Activated naive CD4-positive, alpha-beta T cell treated with anti-CD3 and anti-CD28 coated beads, Interleukin-2, amount 10 ng/mL, durations not matched to agents 5 hours and 36 hours (primary cell): Measurements from ENCODE around the gene ADGRE1. TPM values are rescaled to one million over a fixed set of nuclear protein-coding genes. Genes with fewer than 3 reads are reported as not detected.

Experiments used
- total RNA-seq, 2 experiments: library from RNA; stranded (reverse); gene quantifications; one replicate each; pipeline ENCODE4 v1.2.3, GENCODE V29; 2021

Gene ADGRE1
- 1 to 10 TPM; 1.6 to 1.9 TPM for total RNA-seq

GRCh38 chr19:6887316-6887715 lies at the start of gene ADGRE1:
Gene ADGRE1, plus strand, starts transcription at chr19:6887579. Its CDS starts 30 bp downstream, at chr19:6887609.

Other genes starting within 250 kb of the ADGRE1 start
- gene TNFSF14, start 217.4 kb upstream of the ADGRE1 start, total RNA-seq, result 10 to 100 TPM; 11.8 to 13.5 TPM
- not detected for gene C3, start 166.9 kb upstream of the ADGRE1 start, total RNA-seq
- gene GPR108, start 150.0 kb upstream of the ADGRE1 start, total RNA-seq, result 10 to 100 TPM; 78.4 TPM
- gene TRIP10, start 147.9 kb upstream of the ADGRE1 start, total RNA-seq, result 10 to 100 TPM; 10.3 to 11.1 TPM
- 10 to 100 TPM; 43.8 to 43.9 TPM for gene SH2D3A, start 120.1 kb upstream of the ADGRE1 start, total RNA-seq
- gene VAV1, start 114.9 kb upstream of the ADGRE1 start, total RNA-seq, result 100 to 1,000 TPM; 114 to 125 TPM
- not detected for gene MBD3L2B, start 133.9 kb downstream of the ADGRE1 start, total RNA-seq
- gene MBD3L5, start 143.0 kb downstream of the ADGRE1 start, total RNA-seq, result not detected
- gene MBD3L4, start 152.6 kb downstream of the ADGRE1 start, total RNA-seq, result not detected
- gene MBD3L2, start 161.7 kb downstream of the ADGRE1 start, total RNA-seq, result not detected
- gene MBD3L3, start 171.1 kb downstream of the ADGRE1 start, total RNA-seq, result not detected
- 10 to 100 TPM; 17.2 to 18.0 TPM for gene ZNF557, start 182.1 kb downstream of the ADGRE1 start, total RNA-seq